Loucy (cell line): ENCODE measurements around the gene PIBF1.
"Not testable (repeated sequence)": the region's sequence is repeated elsewhere in the genome, so short reads cannot be mapped to it uniquely, and the experiment has no call there.

Source experiments
- H2AFZ ChIP-seq: fragments of 200-600 bp; sonication (generic); 2 replicates; pipeline ENCODE4 v1.6.0; 2016; ENCODE audit warnings: antibody characterized with exemption, mild to moderate bottlenecking, low read length, moderate library complexity
- H3F3A ChIP-seq: fragments of 200-600 bp; 2 replicates; pipeline ENCODE4 v1.6.0; 2016; ENCODE audit warnings: antibody characterized with exemption, low read depth, mild to moderate bottlenecking
- H3K27me3 ChIP-seq: fragments of 200-600 bp; sonication (generic); 2 replicates; pipeline ENCODE4 v1.6.1; 2014; ENCODE audit warnings: low read length, mild to moderate bottlenecking; ENCODE audit not compliant: insufficient read depth, poor library complexity, severe bottlenecking
- H3K36me3 ChIP-seq: fragments of 200-600 bp; sonication (generic); 2 replicates; pipeline ENCODE4 v1.6.1; 2016; ENCODE audit warnings: low read length; ENCODE audit not compliant: insufficient read depth
- H3K4me1 ChIP-seq: fragments of 200-600 bp; sonication (generic); 2 replicates; pipeline ENCODE4 v1.5.1; 2014; ENCODE audit warnings: low read length, mild to moderate bottlenecking; ENCODE audit not compliant: insufficient read depth, poor library complexity, severe bottlenecking
- H3K4me2 ChIP-seq: fragments of 200-600 bp; sonication (generic); 2 replicates; pipeline ENCODE4 v1.6.0; 2014; ENCODE audit warnings: antibody characterized with exemption, low read length, low read depth, mild to moderate bottlenecking; ENCODE audit not compliant: poor library complexity, severe bottlenecking
- H3K4me3 ChIP-seq: fragments of 200-600 bp; sonication (generic); 2 replicates; pipeline ENCODE4 v1.5.1; 2014; ENCODE audit warnings: low read length, mild to moderate bottlenecking, mixed read lengths; ENCODE audit not compliant: poor library complexity, severe bottlenecking
- H3K79me2 ChIP-seq: fragments of 200-600 bp; sonication (generic); 2 replicates; pipeline ENCODE4 v1.6.1; 2014; ENCODE audit warnings: low read length; ENCODE audit not compliant: insufficient read depth
- H3K9ac ChIP-seq: fragments of 200-600 bp; sonication (generic); 2 replicates; pipeline ENCODE4 v1.6.0; 2014; ENCODE audit warnings: mild to moderate bottlenecking, low read depth, low read length, moderate library complexity; ENCODE audit not compliant: poor library complexity, severe bottlenecking
- H3K9me2 ChIP-seq: fragments of 200-600 bp; sonication (generic); replicated peaks from 2 replicates; pipeline ENCODE4 v1.6.1; 2016; ENCODE audit warnings: low read depth, low read length, mixed read lengths
- H3K9me3 ChIP-seq: fragments of 200-600 bp; sonication (generic); 2 replicates; pipeline ENCODE4 v1.6.1; 2014; ENCODE audit warnings: mild to moderate bottlenecking, antibody characterized with exemption, low read length, low read depth; ENCODE audit not compliant: insufficient read depth
- H4K20me1 ChIP-seq: fragments of 200-600 bp; sonication (generic); 2 replicates; pipeline ENCODE4 v1.6.0; 2014; ENCODE audit warnings: antibody characterized with exemption, low read length, mild to moderate bottlenecking; ENCODE audit not compliant: insufficient read depth, poor library complexity, severe bottlenecking
- EZH2phosphoT487 ChIP-seq: fragments of 200-600 bp; IDR thresholded peaks from 2 replicates; pipeline ENCODE4 v1.6.1; 2018; ENCODE audit warnings: antibody characterized with exemption, mild to moderate bottlenecking, moderate library complexity, borderline replicate concordance
- TF ChIP-seq, protein P1 (sequence below): fragments of 200-600 bp; sonication (generic); conservative IDR thresholded peaks from 2 replicates; pipeline ENCODE4 v1.5.1; 2014; ENCODE audit warnings: mild to moderate bottlenecking, antibody characterized with exemption, low read length

The PIBF1 gene

GRCh38 chr13:72931311-72931710 is 149.4 kb downstream of the PIBF1 start:
- no peaks in the 10 kb centered on the region for H3F3A ChIP-seq
- no peaks in the 10 kb centered on the region for H3K27me3 ChIP-seq
- H3K79me2 ChIP-seq = no peaks in the 10 kb centered on the region
- H3K4me1 ChIP-seq = peaks cover 6% of the 10 kb centered on the region
- no peak overlapping the region for H2AFZ ChIP-seq
- no peak overlapping the region for H3K4me2 ChIP-seq
- peaks cover 14% of the 10 kb centered on the region; the same call in 1 of the 2 replicates for H3K36me3 ChIP-seq
- TF ChIP-seq EZH2phosphoT487 = no peak
- TF ChIP-seq, protein P1, sequence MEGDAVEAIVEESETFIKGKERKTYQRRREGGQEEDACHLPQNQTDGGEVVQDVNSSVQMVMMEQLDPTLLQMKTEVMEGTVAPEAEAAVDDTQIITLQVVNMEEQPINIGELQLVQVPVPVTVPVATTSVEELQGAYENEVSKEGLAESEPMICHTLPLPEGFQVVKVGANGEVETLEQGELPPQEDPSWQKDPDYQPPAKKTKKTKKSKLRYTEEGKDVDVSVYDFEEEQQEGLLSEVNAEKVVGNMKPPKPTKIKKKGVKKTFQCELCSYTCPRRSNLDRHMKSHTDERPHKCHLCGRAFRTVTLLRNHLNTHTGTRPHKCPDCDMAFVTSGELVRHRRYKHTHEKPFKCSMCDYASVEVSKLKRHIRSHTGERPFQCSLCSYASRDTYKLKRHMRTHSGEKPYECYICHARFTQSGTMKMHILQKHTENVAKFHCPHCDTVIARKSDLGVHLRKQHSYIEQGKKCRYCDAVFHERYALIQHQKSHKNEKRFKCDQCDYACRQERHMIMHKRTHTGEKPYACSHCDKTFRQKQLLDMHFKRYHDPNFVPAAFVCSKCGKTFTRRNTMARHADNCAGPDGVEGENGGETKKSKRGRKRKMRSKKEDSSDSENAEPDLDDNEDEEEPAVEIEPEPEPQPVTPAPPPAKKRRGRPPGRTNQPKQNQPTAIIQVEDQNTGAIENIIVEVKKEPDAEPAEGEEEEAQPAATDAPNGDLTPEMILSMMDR = no peak
- no peaks in the 10 kb centered on the region for H3K9me3 ChIP-seq
- no peaks in the 10 kb centered on the region for H4K20me1 ChIP-seq
- H3K9me2 ChIP-seq = no peaks in the 10 kb centered on the region
- H3K9ac ChIP-seq = no peak overlapping the region
- no peak overlapping the region for H3K4me3 ChIP-seq

DNA sequence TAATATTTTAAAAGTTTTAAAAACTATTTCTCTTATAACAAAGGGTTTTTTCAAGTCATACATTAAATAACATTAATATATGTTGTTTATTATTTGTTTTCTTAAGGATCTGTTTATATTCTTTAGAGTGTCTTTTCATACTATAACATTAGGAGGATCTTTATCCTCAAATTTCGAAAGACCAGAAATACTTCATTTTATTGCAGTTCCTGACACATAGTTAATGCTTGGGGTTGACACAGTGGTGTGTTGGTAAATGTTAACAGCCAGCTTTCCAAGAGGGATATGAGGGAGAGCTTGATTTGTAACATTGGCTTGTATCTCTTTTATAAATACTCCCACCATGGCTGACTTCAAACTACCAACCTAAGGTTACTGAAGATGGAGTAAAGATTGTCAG is 150.3 kb downstream of the PIBF1 start:
- H3F3A ChIP-seq = no peaks in the 10 kb centered on the region
- H3K9me2 ChIP-seq = no peaks in the 10 kb centered on the region
- no peak overlapping the region for H3K9ac ChIP-seq
- no peak overlapping the region for H2AFZ ChIP-seq
- TF ChIP-seq, protein P1 = no peak
- no peak for TF ChIP-seq EZH2phosphoT487
- no peaks in the 10 kb centered on the region for H3K27me3 ChIP-seq
- H3K36me3 ChIP-seq = peaks cover 14% of the 10 kb centered on the region; the same call in 1 of the 2 replicates
- H4K20me1 ChIP-seq = no peaks in the 10 kb centered on the region
- H3K4me2 ChIP-seq = no peak overlapping the region
- peaks cover 2% of the 10 kb centered on the region for H3K4me1 ChIP-seq
- no peaks in the 10 kb centered on the region for H3K9me3 ChIP-seq
- H3K79me2 ChIP-seq = no peaks in the 10 kb centered on the region
- H3K4me3 ChIP-seq = no peak overlapping the region

DNA sequence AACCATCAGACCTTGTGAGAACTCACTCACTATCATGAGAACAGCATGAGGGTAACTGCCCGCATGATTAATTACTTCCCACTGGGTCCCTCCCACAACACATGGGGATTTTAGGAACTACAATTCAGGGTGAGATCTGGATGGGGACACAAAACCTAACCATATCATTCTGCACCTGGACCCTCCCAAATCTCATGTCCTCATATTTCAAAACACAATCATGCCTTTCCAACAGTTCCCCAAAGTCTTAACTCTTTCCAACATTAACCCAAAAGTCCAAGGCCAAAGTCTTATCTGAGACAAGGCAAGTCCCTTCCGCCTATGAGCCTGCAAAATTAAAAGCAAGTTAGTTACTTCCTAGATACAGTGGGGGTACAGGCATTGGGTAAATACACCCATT is 164.3 kb downstream of the PIBF1 start:
- not testable (repeated sequence) for H3K27me3 ChIP-seq, H3K4me1 ChIP-seq, H3F3A ChIP-seq, H3K4me2 ChIP-seq, H3K9me2 ChIP-seq, H3K4me3 ChIP-seq, H3K9me3 ChIP-seq, H2AFZ ChIP-seq, H3K36me3 ChIP-seq, H3K9ac ChIP-seq, H3K79me2 ChIP-seq, H4K20me1 ChIP-seq

DNA sequence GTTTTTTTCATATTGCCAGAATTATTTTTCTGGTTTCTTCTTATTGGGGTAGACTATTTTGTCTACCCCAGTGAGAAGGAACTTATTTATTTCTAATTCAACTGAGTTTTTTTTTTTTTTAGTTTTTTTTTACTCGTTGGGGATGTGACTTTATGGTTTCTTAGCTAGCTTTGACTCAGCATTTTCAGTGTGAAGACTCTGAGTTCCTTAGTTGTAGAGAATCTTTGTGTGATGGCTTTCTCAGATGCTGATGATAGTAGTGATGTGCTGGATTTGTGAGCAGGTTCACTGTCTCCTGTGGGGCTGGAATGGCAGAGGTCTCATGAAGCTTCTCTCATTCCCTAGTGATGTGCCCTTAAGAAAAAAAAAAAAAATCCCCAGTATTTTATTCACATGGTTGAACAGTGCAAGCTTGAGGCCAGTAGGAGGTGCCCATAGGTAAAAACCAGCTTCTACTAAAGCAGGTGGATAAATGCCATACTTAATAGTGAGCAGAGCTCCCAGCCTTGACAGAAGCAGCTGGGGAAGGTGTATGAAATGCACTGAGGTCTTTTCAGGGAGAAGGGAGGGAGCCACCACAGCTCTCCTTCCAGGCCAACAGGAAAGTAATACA is 170.7 kb downstream of the PIBF1 start:
- H3K36me3 ChIP-seq = 0 out of 2 replicates have a peak, but pooled peaks cover 3% of the 10 kb centered on the region
- H3K9me3 ChIP-seq = no peaks in the 10 kb centered on the region
- no peak overlapping the region for H3K9ac ChIP-seq
- no peaks in the 10 kb centered on the region for H3K27me3 ChIP-seq
- TF ChIP-seq EZH2phosphoT487 = no peak
- TF ChIP-seq, protein P1 = 0 out of 2 replicates have a peak, but pooled peaks have one; percentile 17
- H2AFZ ChIP-seq = no peak overlapping the region
- no peaks in the 10 kb centered on the region for H3K4me1 ChIP-seq
- H3F3A ChIP-seq = no peaks in the 10 kb centered on the region
- no peaks in the 10 kb centered on the region for H3K79me2 ChIP-seq
- H4K20me1 ChIP-seq = no peaks in the 10 kb centered on the region
- no peaks in the 10 kb centered on the region for H3K9me2 ChIP-seq
- H3K4me2 ChIP-seq = no peak overlapping the region
- H3K4me3 ChIP-seq = no peak overlapping the region
